ENCODE data around the gene ATG7. TPM values are rescaled to one million over a fixed set of nuclear protein-coding genes. Genes with fewer than 3 reads are reported as not detected.

Gene ATG7
- total RNA-seq, 1 experiment from 2014 or later = 36.0 TPM

DNA sequence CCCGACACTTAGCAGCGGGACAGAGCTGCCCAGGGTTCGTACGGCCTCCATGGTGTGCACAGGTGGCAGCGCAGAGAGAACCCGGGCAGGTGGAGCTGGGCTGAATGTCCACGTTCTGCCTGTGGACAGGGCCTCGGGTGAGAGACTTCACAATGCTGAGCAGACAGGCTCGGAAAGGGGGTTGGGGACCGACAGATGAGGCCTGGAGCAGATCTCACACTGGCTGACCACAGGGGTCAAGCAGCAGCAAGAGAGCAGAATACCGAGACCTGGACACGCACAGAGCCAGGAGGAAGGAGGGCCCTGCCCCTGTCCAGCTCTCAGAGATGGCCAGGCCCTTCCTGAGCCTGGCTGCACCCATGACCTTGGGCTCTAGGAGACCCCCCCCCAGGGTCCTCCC lies 288.5 kb downstream of the ATG7 start:
- Histone ChIP-seq H3K4me3 (ENCODE audit: low read depth in 2 of 2, low read length in 2 of 2) (no peak overlapping the region), H3K36me3 (ENCODE audit: control insufficient read depth, insufficient read depth, low read length) (peaks cover 2% of the 10 kb centered on the region), H3K4me1 (ENCODE audit: control insufficient read depth, insufficient read depth, low read length) (peaks cover 81% of the 10 kb centered on the region), H3K9me3 (ENCODE audit: control insufficient read depth, insufficient read depth, low read depth, low read length) (no peaks in the 10 kb centered on the region), H3K27me3 (ENCODE audit: control insufficient read depth, insufficient read depth, low read length) (no peaks in the 10 kb centered on the region), H3K27ac (ENCODE audit: low read length) (peak overlapping the region; percentile 96)
- peak; percentile 20 for ATAC-seq
- ChIA-PET POLR2A (interaction anchor here (0.7 kb wide), 1 partner anchor 52 kb away, joined by 3 read pairs; no protein-coding TSS in a partner anchor), CTCF (interaction anchor here (0.5 kb wide), 1 partner anchor 80 kb away, joined by 4 read pairs; no protein-coding TSS in a partner anchor)
- TF ChIP-seq TCF7L2 (IDR thresholded peaks at IDR 0.05; ENCODE audit: low read depth, low read length) (no peak), POLR2AphosphoS5 (IDR thresholded peaks at IDR 0.05; ENCODE audit: low read depth, low read length) (no peak), SIN3A (IDR thresholded peaks at IDR 0.05; ENCODE audit: borderline replicate concordance, insufficient read depth, low read depth, low read length) (no peak)
- TF ChIP-seq, protein P1, sequence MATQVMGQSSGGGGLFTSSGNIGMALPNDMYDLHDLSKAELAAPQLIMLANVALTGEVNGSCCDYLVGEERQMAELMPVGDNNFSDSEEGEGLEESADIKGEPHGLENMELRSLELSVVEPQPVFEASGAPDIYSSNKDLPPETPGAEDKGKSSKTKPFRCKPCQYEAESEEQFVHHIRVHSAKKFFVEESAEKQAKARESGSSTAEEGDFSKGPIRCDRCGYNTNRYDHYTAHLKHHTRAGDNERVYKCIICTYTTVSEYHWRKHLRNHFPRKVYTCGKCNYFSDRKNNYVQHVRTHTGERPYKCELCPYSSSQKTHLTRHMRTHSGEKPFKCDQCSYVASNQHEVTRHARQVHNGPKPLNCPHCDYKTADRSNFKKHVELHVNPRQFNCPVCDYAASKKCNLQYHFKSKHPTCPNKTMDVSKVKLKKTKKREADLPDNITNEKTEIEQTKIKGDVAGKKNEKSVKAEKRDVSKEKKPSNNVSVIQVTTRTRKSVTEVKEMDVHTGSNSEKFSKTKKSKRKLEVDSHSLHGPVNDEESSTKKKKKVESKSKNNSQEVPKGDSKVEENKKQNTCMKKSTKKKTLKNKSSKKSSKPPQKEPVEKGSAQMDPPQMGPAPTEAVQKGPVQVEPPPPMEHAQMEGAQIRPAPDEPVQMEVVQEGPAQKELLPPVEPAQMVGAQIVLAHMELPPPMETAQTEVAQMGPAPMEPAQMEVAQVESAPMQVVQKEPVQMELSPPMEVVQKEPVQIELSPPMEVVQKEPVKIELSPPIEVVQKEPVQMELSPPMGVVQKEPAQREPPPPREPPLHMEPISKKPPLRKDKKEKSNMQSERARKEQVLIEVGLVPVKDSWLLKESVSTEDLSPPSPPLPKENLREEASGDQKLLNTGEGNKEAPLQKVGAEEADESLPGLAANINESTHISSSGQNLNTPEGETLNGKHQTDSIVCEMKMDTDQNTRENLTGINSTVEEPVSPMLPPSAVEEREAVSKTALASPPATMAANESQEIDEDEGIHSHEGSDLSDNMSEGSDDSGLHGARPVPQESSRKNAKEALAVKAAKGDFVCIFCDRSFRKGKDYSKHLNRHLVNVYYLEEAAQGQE (IDR thresholded peaks at IDR 0.05; ENCODE audit: insufficient read depth in 1 of 2, low read depth in 2 of 2, low read length in 1 of 2) = 0 out of 4 replicates have a peak, but pooled peaks of 1 of the 2 experiments have one; percentile 8
- TF ChIP-seq, protein P2, sequence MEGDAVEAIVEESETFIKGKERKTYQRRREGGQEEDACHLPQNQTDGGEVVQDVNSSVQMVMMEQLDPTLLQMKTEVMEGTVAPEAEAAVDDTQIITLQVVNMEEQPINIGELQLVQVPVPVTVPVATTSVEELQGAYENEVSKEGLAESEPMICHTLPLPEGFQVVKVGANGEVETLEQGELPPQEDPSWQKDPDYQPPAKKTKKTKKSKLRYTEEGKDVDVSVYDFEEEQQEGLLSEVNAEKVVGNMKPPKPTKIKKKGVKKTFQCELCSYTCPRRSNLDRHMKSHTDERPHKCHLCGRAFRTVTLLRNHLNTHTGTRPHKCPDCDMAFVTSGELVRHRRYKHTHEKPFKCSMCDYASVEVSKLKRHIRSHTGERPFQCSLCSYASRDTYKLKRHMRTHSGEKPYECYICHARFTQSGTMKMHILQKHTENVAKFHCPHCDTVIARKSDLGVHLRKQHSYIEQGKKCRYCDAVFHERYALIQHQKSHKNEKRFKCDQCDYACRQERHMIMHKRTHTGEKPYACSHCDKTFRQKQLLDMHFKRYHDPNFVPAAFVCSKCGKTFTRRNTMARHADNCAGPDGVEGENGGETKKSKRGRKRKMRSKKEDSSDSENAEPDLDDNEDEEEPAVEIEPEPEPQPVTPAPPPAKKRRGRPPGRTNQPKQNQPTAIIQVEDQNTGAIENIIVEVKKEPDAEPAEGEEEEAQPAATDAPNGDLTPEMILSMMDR (IDR thresholded peaks at IDR 0.05) = no peak
- intact Hi-C loops (cut with micrococcal nuclease; ENCODE audit: unreplicated experiment) = no loop called here
- no peak for DNase-seq (ENCODE audit: low read depth, low spot score)
- no TSS peak for BruUV-seq (replicated peaks)
- in situ Hi-C loops (cut with HindIII; ENCODE audit: low pct_unique_long_range_greater_than_20kb, low sequenced_read_pairs) = no loop called here

DNA sequence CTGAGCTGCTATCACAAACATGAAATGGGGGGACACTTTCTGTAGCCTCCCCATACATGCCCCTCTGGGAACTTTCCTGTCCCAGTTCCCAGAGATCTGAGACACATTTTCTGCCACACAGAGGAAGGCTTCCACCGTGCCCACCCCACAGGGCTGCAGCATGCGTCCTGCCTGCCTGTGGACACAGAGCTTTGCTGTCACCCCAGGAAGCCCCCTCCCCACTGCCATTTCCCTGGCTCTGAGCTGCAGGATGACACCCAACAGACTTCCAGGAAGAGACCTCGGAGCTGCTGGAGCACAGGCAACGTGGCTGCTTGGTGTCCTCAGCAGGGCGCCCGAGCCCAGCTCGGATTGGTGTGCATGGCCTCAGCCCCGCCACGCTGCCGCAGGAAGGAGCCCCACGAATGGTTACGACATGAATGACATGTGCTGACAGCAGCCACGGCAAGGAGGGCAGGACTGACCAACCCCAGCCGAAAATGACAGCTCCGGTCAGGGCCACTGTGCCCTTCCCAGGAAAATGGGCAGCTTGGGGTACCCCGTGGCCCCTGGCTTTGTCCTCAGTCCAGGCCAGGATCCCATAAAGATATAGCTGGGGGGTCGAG lies 290.2 kb downstream of the ATG7 start:
- ChIA-PET CTCF (interaction anchor here (0.7 kb wide), 1 partner anchor 164 kb away, joined by 7 read pairs; no protein-coding TSS in a partner anchor), POLR2A (interaction anchor here (0.6 to 1.2 kb wide), 2 partner anchors 7 to 19 kb away, joined by 3 to 8 read pairs; no protein-coding TSS in a partner anchor)
- no TSS peak for BruUV-seq (replicated peaks)
- TF ChIP-seq, protein P1 (IDR thresholded peaks at IDR 0.05; ENCODE audit: insufficient read depth in 1 of 2, low read depth in 2 of 2, low read length in 1 of 2) = no peak
- intact Hi-C loops (cut with micrococcal nuclease; ENCODE audit: unreplicated experiment) = no loop called here
- no peaks in the 10 kb centered on the region for H3K27me3 ChIP-seq (ENCODE audit: control insufficient read depth, insufficient read depth, low read length)
- no peaks in the 10 kb centered on the region for H3K9me3 ChIP-seq (ENCODE audit: control insufficient read depth, insufficient read depth, low read depth, low read length)
- H3K4me1 ChIP-seq (ENCODE audit: control insufficient read depth, insufficient read depth, low read length) = peaks cover 65% of the 10 kb centered on the region
- peak overlapping the region; percentile 96 for H3K27ac ChIP-seq (ENCODE audit: low read length)
- H3K4me3 ChIP-seq (ENCODE audit: low read depth in 2 of 2, low read length in 2 of 2) = no peak overlapping the region
- no peaks in the 10 kb centered on the region; the same call in 1 of the 2 replicates for H3K36me3 ChIP-seq (ENCODE audit: control insufficient read depth, insufficient read depth, low read length)
- DNase-seq (ENCODE audit: low read depth, low spot score) (no peak), ATAC-seq (no peak)
- in situ Hi-C loops (cut with HindIII; ENCODE audit: low pct_unique_long_range_greater_than_20kb, low sequenced_read_pairs) = no loop called here
